NCI-H460 (cell line): ENCODE data around the gene PBX3. TPM values are rescaled to one million over a fixed set of nuclear protein-coding genes. Genes with fewer than 3 reads are reported as not detected.
A peak's percentile ranks its signal among the peaks of the same experiment; 100 is the strongest.

Experiments
- DNase-seq: peaks from one replicate; pipeline ENCODE4 v3.0.0-alpha.2; 2016; ENCODE audit warnings: low read depth; ENCODE audit errors: extremely low read depth
- polyA plus RNA-seq: library from polyadenylated mRNA; depleted of rRNA; stranded (reverse); fragments of >200 nt; gene quantifications from 2 replicates; pipeline ENCODE4 v1.2.3, GENCODE V29; 2014; cell fraction: nucleus; rRNA removed
- total RNA-seq: library from RNA; depleted of rRNA; stranded (reverse); fragments of >200 nt; shearing (Covaris generic); gene quantifications from 2 replicates; pipeline ENCODE4 v1.2.3, GENCODE V29; 2014; rRNA removed

Gene PBX3
- 11.3 and 12.5 TPM in 2 replicates for total RNA-seq
- polyA plus RNA-seq: 6.9 and 17.3 TPM in 2 replicates

DNA sequence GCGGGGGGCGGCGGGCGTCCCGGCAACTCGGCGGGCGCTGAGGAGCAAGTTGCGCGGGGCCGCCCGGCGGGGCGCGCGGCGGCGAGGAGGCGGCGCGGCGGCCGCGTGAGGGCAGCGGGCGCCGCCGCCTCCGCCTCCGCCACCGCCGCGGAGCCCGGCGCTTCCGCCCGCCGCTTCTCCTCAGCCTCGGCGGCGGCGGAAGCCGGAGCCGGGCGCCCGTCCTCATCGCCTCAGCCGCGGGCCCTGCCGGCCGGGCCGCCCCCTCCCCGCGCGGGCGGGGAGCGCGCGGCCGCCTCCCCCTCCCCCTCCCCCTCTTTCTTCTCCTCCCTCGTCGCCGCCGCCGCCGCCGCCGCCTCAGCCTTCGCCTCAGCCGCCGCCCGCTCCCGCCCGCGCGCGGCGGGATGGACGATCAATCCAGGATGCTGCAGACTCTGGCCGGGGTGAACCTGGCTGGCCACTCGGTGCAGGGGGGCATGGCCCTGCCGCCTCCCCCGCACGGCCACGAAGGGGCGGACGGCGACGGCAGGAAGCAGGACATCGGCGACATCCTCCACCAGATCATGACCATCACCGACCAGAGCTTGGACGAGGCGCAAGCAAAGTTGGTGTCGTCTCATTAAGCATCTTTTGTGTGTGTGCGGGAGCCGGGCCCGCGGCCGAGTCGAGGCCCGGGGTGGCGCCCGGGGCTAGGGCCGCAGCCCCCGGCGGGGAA, at the start of gene PBX3:
Gene PBX3, plus strand, starts transcription at position 321 of the 712 bp plus-strand sequence.
- DNase-seq: peak; percentile 19

DNA sequence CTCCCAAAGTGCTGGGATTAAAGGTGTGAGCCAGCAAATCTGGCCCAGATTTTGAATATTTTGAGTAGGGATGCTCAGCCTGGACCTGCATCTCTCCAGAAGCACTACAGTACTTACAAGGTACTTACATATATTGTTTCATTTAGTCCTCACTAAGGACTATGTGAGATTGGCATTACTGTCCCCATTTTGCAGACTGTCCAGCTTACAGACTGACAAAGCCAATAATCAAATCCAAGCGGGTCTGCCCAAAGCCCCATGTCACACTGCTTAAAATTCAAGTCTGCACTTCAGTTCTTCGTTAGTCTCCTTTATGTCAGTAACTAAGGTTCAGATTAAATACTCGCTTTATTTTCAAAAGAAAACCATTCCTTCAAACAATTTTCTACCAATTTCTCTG, 47.3 kb upstream of the PBX3 start:
- no peak for DNase-seq

DNA sequence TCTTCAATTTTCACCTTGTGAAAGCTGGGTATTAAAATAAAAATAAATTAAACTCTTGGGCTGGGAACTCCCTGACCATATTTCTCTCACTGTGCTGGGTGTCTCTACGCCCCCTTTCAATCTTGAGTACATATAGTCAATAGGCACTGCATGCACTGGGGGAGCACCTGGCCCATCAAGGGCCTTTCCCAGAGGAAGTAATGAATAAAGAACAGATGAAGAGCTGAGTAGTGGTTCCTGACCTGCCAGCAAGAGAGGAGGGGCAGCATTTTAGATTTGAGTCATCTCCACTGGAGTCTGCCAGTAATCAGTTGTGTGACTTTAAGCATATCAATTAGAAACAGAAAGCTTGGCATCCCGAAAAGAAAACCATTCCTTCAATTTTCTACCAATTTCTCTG, 46.4 kb upstream of the PBX3 start:
- DNase-seq: no peak

- DNase-seq: no peak
These were observed 45.8 kb upstream of the PBX3 start for GRCh38 chr9:125701351-125701750.

- DNase-seq: no peak
These were observed 43.5 kb upstream of the PBX3 start for GRCh38 chr9:125703662-125704061.

DNA sequence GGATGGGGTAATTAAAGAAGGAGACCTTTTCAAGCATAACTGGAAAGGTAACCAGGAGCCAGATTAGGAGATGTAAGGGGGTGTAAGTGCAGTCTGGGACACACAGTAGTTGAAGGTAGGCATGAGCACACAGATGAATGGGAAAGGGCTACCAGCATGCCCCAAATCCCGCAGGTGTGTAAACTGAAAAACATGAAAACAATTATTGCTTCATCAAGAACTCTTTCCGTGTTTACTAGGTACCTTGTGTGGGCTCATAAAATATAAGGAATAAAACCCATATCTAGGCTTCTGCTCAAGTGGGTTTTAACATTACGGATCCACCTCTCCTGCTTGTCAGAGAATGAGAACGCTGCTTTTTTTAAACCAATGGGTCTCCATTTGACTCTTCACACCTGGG, 41.3 kb upstream of the PBX3 start:
- no peak for DNase-seq

GRCh38 chr9:125706651-125707471, 40.3 kb upstream of the PBX3 start, which contains the start of gene MAPKAP1:
Gene MAPKAP1, minus strand, starts transcription at chr9:125707208. Its CDS starts 34,634 bp downstream, at chr9:125672574.
- peak; percentile 96 for DNase-seq

- no peak for DNase-seq
These were observed 39.7 kb upstream of the PBX3 start for GRCh38 chr9:125707472-125707804.

DNA sequence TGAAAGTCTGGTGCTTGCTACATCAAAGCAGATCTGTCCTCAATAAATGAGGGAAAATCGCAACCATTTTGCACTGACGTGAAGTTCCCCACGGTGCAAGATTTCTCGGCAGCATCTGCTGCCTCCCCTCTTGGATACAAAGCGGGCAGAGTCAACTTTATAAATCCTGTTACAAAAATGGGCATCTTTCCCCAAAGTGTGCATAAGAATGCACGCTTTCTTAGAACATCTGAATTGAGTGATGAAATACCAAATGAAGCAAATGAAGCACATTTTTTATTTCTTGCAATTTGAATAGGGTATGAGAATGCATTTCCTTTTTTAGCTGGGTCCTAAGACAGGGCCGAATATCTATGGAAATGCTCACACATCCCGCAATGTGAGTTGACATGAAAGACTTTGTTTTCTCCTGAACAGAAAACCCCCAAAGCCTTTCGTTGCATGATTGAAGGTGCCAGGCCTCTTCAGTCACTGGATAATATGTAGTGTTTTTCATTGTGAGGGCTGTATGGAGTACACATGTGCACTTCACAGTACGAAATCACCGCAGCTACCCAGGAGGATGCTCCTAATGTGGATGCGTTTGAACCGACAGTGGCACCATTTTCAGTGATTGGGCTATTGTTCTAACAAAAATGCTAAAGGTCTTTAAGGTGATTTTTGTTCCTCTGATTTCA, 20.6 kb upstream of the PBX3 start:
- DNase-seq: no peak

DNA sequence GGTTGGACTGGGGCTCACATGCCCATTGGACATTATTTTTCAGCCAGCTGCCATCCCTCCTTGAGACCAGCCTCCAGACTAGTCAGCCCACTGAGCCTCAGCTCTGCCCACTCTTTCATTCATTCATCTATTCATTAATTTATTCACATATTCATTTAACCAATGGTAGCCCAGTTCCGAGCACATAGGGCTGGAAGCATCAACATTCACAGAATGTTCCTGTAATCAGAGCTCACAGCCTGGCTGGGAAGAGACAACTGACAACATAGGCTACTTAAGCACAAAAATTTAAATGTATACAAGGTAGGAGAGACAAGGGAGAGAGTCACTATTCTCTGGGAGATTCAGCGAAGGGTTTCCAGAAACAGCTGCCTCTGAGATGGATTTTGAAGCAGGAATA, 17.0 kb upstream of the PBX3 start:
- no peak for DNase-seq

GRCh38 chr9:125732562-125732961, 14.6 kb upstream of the PBX3 start:
- DNase-seq: no peak

GRCh38 chr9:125739436-125739835, 7.7 kb upstream of the PBX3 start:
- DNase-seq: no peak

- DNase-seq: no peak
These were observed 4.5 kb upstream of the PBX3 start for GRCh38 chr9:125742657-125743056.

DNA sequence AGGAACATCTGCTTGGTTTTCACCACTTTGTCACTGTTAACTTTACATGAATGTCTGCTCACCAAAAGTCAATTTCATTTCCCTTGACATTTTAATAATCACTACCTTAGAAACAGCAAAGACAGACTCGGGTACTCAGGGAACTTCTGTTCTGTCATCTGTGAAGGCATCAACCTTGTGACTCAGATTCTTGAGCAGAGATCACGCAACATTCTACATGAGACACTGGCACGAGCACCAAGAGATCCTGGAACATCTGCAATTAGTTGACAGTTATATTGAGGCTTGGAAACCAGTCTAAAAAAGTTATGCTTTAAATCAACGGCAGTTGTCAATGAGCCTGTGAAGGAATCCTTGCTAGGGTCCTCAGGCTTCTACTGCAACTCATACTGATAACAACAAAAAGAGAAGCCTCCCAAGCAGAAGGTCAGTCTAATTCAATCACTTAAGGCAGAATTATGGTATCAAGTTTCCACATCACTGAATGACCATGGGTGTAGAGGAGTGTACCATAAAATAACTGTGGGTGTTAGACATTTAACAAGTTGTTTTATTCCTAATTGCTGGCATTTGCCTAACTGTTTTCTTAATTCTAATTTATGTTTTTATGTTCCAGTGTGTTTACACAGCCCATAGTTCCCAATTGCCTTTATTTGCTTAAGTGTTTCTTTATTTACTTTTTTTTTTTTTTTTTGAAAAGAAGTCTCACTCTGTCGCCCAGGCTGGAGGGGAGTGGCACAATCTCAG, 3.3 kb upstream of the PBX3 start:
- DNase-seq: no peak

DNA sequence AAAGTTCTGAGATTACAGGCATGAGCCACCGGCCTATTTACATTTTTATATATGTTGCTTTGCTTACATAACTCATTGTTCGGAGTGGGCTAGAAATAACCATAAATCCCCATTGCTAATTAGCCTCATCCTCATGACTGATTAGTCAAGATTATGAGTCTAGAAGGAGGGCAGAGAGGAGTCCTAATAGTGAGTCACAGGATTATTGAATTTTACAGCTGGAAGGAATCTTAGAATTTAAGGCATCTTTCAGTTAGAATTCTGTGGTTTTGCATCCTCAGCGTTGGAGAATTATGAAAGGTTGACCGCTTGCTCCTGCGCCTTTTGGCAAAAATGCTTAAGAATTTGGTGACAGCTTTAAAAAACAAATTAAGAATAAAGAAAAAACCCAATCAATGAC, 2.6 kb upstream of the PBX3 start:
- DNase-seq: no peak

DNA sequence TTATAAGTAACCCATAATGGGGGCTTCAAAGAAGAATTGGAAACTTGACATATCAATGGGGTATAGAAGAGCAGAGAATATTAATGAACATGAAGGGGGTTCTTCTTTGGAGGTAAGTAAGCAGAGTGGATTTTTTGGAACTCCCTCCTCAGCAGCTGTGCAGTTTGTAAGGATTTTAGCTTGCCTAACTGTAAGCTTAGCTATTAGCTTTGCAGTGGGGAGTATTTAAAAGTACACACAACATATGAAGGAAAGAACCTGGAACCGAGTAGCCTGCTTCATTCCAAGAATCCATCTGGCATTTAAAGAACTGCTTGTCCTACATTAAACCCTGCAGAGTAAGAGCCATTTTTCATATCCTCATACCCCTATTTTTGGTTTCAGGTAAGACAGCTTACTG, 2.2 kb upstream of the PBX3 start:
- DNase-seq: no peak

- no peak for DNase-seq
These were observed 1.5 kb upstream of the PBX3 start for GRCh38 chr9:125745682-125746016.

- DNase-seq: peak; percentile 94
These were observed 978 bp upstream of the PBX3 start for GRCh38 chr9:125746017-125746773.

- no peak for DNase-seq
These were observed 460 bp upstream of the PBX3 start for GRCh38 chr9:125746774-125747052.

GRCh38 chr9:125747765-125748445, 732 bp downstream of the PBX3 start:
- no peak for DNase-seq
